ENCODE measurements around the gene B4GAT1. TPM values are rescaled to one million over a fixed set of nuclear protein-coding genes. Genes with fewer than 3 reads are reported as not detected.

The B4GAT1 gene
- polyA plus RNA-seq, 1 of the 3 experiments (the other 2 are of a cell fraction): 26.4 TPM

DNA sequence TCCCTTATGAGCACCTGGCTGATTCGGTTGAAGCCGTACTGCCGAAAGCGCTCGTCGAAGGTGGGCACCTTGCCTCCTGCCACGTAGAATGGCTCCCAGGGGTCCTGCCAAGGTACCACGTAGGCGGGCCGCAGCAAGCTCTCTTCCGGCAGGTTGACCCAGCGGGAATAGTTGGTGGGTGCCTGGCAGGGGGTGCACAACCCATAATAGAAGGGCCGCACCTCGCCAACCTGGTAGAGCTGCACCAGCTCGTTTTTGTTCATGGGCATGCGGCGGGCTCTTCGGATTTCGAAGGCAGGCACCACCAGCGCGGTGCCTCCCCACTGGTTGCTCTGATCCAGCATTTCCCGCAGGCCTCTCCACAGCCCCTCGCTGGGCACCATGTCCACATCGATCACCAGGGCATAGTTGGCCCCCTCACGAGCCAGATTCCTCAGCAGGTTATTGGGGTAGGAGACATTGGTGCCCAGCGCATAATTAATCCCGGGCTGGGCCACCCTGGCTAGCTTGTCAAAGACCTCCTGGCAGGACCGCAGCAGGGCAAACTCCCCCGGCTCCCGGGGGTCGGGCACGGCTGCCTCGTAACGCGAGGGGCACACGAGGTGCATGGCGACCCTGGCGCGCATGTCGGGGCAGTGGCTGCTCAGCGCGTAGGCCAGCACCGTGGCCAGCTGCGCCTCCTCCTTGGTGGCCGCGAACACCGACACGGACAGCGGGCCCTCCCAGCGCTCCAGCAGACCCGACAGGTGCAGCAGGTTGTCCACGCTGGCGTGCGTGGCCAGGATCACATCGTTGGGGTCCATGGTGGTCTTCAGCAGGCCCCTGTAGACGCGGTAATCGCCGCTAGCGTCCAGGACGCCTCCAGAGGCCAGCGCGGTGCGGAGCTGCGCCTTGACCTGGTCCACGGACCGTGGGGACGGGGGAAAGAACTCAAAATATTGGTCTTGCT is 679 bp downstream of the B4GAT1 start:
- POLR2A ChIA-PET: interaction anchor here (0.6 to 3.8 kb wide), 2 partner anchors 23 to 34 kb away, joined by 3 to 19 read pairs; no protein-coding TSS in a partner anchor
- no peaks in the 10 kb centered on the region for H3K9me2 ChIP-seq
- peak overlapping the region; percentile 67; the same call in 1 of the 2 replicates for H2AFZ ChIP-seq (ENCODE audit: low read depth)
- DNase-seq: peak; percentile 55
- WGBS (ENCODE audit: low lambda C conversion rate): 55% methylated on average over 22 of the region's 68 CpGs
- CTCF ChIA-PET: interaction anchor here (1.2 to 6.6 kb wide), 7 partner anchors 9 to 64 kb away, joined by 3 to 62 read pairs (median 16); partner anchors contain the start of gene RIN1
- H3K4me2 ChIP-seq: peak overlapping the region; percentile 96
- H3K9ac ChIP-seq: peak overlapping the region; percentile 83
- peak overlapping the region; percentile 65 to 80 for H3K4me3 ChIP-seq (ENCODE audit: low read depth in 2 of 2, low read length in 1 of 2)
- peaks cover 0 to 9% of the 10 kb centered on the region in 2 experiments for H3K36me3 ChIP-seq (replicated peaks in 1 of 2; ENCODE audit: control insufficient read depth in 1 of 2, insufficient read depth in 2 of 2, low read length in 1 of 2)
- no peaks in the 10 kb centered on the region for H4K20me1 ChIP-seq (ENCODE audit: insufficient read depth)
- H3K9me3 ChIP-seq: no peaks in the 10 kb centered on the region
- no peaks in the 10 kb centered on the region for H3K27me3 ChIP-seq (ENCODE audit: insufficient read depth)
- H3K27ac ChIP-seq (ENCODE audit: low read depth in 2 of 2, low read length in 1 of 2): peak overlapping the region; percentile 41 to 88
- 0 out of 2 replicates have a peak, but pooled peaks have one; percentile 11 for TF ChIP-seq MXI1 (IDR thresholded peaks at IDR 0.05; ENCODE audit: low read depth, low read length)
- TF ChIP-seq TEAD4 (IDR thresholded peaks at IDR 0.05; ENCODE audit: borderline replicate concordance, insufficient read depth): no peak
- no peak for TF ChIP-seq RCOR1 (IDR thresholded peaks at IDR 0.05; ENCODE audit: low read length)
- TF ChIP-seq, protein P1, sequence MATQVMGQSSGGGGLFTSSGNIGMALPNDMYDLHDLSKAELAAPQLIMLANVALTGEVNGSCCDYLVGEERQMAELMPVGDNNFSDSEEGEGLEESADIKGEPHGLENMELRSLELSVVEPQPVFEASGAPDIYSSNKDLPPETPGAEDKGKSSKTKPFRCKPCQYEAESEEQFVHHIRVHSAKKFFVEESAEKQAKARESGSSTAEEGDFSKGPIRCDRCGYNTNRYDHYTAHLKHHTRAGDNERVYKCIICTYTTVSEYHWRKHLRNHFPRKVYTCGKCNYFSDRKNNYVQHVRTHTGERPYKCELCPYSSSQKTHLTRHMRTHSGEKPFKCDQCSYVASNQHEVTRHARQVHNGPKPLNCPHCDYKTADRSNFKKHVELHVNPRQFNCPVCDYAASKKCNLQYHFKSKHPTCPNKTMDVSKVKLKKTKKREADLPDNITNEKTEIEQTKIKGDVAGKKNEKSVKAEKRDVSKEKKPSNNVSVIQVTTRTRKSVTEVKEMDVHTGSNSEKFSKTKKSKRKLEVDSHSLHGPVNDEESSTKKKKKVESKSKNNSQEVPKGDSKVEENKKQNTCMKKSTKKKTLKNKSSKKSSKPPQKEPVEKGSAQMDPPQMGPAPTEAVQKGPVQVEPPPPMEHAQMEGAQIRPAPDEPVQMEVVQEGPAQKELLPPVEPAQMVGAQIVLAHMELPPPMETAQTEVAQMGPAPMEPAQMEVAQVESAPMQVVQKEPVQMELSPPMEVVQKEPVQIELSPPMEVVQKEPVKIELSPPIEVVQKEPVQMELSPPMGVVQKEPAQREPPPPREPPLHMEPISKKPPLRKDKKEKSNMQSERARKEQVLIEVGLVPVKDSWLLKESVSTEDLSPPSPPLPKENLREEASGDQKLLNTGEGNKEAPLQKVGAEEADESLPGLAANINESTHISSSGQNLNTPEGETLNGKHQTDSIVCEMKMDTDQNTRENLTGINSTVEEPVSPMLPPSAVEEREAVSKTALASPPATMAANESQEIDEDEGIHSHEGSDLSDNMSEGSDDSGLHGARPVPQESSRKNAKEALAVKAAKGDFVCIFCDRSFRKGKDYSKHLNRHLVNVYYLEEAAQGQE (IDR thresholded peaks at IDR 0.05; ENCODE audit: low read depth, low read length): 0 out of 2 replicates have a peak, but pooled peaks have one; percentile 12
- H3K4me1 ChIP-seq (ENCODE audit: control insufficient read depth in 1 of 2, insufficient read depth in 2 of 2, low read depth in 1 of 2, low read length in 1 of 2): peaks cover 24 to 37% of the 10 kb centered on the region in 2 experiments; a peak in 3 of 4 replicates
- peaks cover 27% of the 10 kb centered on the region for H3K79me2 ChIP-seq (ENCODE audit: insufficient read depth)
- peaks cover 19% of the 10 kb centered on the region for H3F3A ChIP-seq (replicated peaks; ENCODE audit: insufficient read depth)

DNA sequence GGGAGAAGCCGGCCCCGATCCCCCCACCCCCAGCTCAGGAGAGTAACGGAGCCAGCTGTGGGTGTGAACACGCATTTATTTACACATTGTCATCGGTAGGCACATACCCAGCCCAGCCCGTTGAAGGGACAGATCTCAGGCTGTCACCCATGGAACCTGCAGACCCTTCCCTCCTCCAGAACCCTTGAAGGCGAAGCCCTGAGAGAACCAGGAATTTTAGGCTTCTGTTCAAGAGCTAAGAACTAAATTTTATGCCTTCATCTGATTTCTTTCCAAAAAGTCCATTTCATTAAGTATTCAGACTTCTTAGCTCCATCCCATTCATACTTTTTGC is 2.1 kb downstream of the B4GAT1 start:
- Histone ChIP-seq H3K27ac (ENCODE audit: low read depth in 2 of 2, low read length in 1 of 2) (peak overlapping the region; percentile 72 to 85), H3K9me3 (no peaks in the 10 kb centered on the region), H3K36me3 (replicated peaks in 1 of 2; ENCODE audit: control insufficient read depth in 1 of 2, insufficient read depth in 2 of 2, low read length in 1 of 2) (peaks cover 3 to 19% of the 10 kb centered on the region in 2 experiments), H3K79me2 (ENCODE audit: insufficient read depth) (peaks cover 27% of the 10 kb centered on the region), H3K4me3 (ENCODE audit: low read depth in 2 of 2, low read length in 1 of 2) (peak overlapping the region; percentile 95 to 96), H3K9me2 (no peaks in the 10 kb centered on the region), H3K9ac (peak overlapping the region; percentile 91), H3K27me3 (ENCODE audit: insufficient read depth) (no peaks in the 10 kb centered on the region), H4K20me1 (ENCODE audit: insufficient read depth) (no peaks in the 10 kb centered on the region), H3F3A (replicated peaks; ENCODE audit: insufficient read depth) (peaks cover 14% of the 10 kb centered on the region), H3K4me2 (peak overlapping the region; percentile 96), H3K4me1 (ENCODE audit: control insufficient read depth in 1 of 2, insufficient read depth in 2 of 2, low read depth in 1 of 2, low read length in 1 of 2) (peaks cover 24 to 37% of the 10 kb centered on the region in 2 experiments; a peak in 3 of 4 replicates), H2AFZ (ENCODE audit: low read depth) (peak overlapping the region; percentile 94)
- 0% methylated on average over 3 of the region's 7 CpGs for WGBS (ENCODE audit: low lambda C conversion rate)
- DNase-seq: no peak
- ChIA-PET CTCF (interaction anchor here (2.1 to 6.6 kb wide), 6 partner anchors 11 to 63 kb away, joined by 7 to 62 read pairs (median 18); partner anchors contain the start of gene RIN1), POLR2A (interaction anchor here (3.8 kb wide), 1 partner anchor 33 kb away, joined by 19 read pairs; no protein-coding TSS in a partner anchor)
- TF ChIP-seq NRF1 (IDR thresholded peaks at IDR 0.05; ENCODE audit: low read depth, low read length): no peak

All from SK-N-SH (cell line).